ENCODE data around the gene ST6GALNAC3.

GRCh38 chr1:76336931-76337371 is 262.4 kb downstream of the ST6GALNAC3 start:
- TF ChIP-seq POLR2A (IDR thresholded peaks at IDR 0.05) (no peak), CTCF (IDR thresholded peaks at IDR 0.05) (no peak), POLR2AphosphoS5 (IDR thresholded peaks at IDR 0.05) (no peak), EP300 (IDR thresholded peaks at IDR 0.05) (no peak)
